GM12878 (cell line): ENCODE measurements around the gene AGAP1. TPM values are rescaled to one million over a fixed set of nuclear protein-coding genes. Genes with fewer than 3 reads are reported as not detected.

Source experiments
- ATAC-seq: fragments of 200-7000 bp; cut with Tn5 transposase; 3 replicates; pipeline ENCODE4 v1.9.1; 2020; ENCODE audit warnings: mild to moderate bottlenecking, moderate library complexity
- BruUV-seq: library from RNA; stranded (reverse); fragments of 400-500 nt; replicated peaks from 2 replicates; lab custom pipeline; 2021; lab: Mats Ljungman, UMichigan
- CTCF ChIA-PET: fragments of 300-600 bp; sonication (Branson Sonifier 250); formaldehyde crosslinking; extraction: SDS; loops from one replicate; lab custom pipeline; 2021; ENCODE audit warnings: inconsistent platforms; lab: Yijun Ruan, JAX
- POLR2A ChIA-PET: fragments of 350-600 bp; formaldehyde crosslinking; extraction: SDS; loops from one replicate; lab custom pipeline; 2021; ENCODE audit warnings: inconsistent platforms; lab: Charles Lee
- RAD21 ChIA-PET: fragments of 300-600 bp; sonication (Branson Sonifier 250); formaldehyde crosslinking; loops from one replicate; lab custom pipeline; 2023; ENCODE audit warnings: antibody characterized with exemption; ENCODE audit not compliant: unreplicated experiment; lab: Charles Lee
- SMC1A ChIA-PET: fragments of 300-600 bp; sonication (Branson Sonifier 250); formaldehyde crosslinking; loops from one replicate; lab custom pipeline; 2023; ENCODE audit not compliant: unreplicated experiment, uncharacterized antibody; lab: Charles Lee
- DNase-seq: peaks from one replicate; pipeline ENCODE4 v3.0.0-alpha.2; 2011; ENCODE audit warnings: low read depth, low spot score
- FAIRE-seq: peaks from 3 replicates; lab custom pipeline; 2011; peaks lifted over from hg19 to GRCh38; lab: Jason Lieb, UNC
- H2AFZ ChIP-seq: 2 replicates; pipeline ENCODE4 v1.6.0; 2011; ENCODE audit warnings: low read depth, low read length, control low read depth; ENCODE audit not compliant: control insufficient read depth
- H3K27ac ChIP-seq: 2 replicates; pipeline ENCODE4 v1.5.1; 2011; ENCODE audit warnings: control low read depth; ENCODE audit not compliant: control insufficient read depth, insufficient read depth
- H3K27me3 ChIP-seq, 2 experiments: replicated peaks in 1 of 2; 2 replicates each; pipeline versions ENCODE4 v1.6.0 to v1.6.1; 2011; ENCODE audit warnings: low read length in 1 of 2; ENCODE audit not compliant: control insufficient read depth in 2 of 2, insufficient read depth in 2 of 2
- H3K36me3 ChIP-seq, 2 experiments: 2 replicates each; pipeline ENCODE4 v1.5.1; 2011; ENCODE audit warnings: low read length in 1 of 2; ENCODE audit not compliant: control insufficient read depth in 2 of 2, insufficient read depth in 2 of 2
- H3K4me1 ChIP-seq: 2 replicates; pipeline ENCODE4 v1.6.1; 2011; ENCODE audit warnings: mild to moderate bottlenecking, low read length, moderate library complexity, mixed read lengths; ENCODE audit not compliant: control insufficient read depth, insufficient read depth
- H3K4me2 ChIP-seq: 2 replicates; pipeline ENCODE4 v1.6.0; 2011; ENCODE audit warnings: control low read depth; ENCODE audit not compliant: control insufficient read depth, insufficient read depth
- H3K4me3 ChIP-seq: fragments of 200-600 bp; sonication (generic); 2 replicates; pipeline ENCODE4 v1.5.1; 2016
- H3K79me2 ChIP-seq: 2 replicates; pipeline ENCODE4 v1.6.0; 2011; ENCODE audit warnings: low read length; ENCODE audit not compliant: control insufficient read depth, insufficient read depth
- H3K9ac ChIP-seq: 2 replicates; pipeline ENCODE4 v1.8.0; 2011; ENCODE audit warnings: low read length, control low read depth, mixed read lengths; ENCODE audit not compliant: control insufficient read depth, insufficient read depth
- H3K9me3 ChIP-seq: replicated peaks from 3 replicates; pipeline ENCODE4 v1.5.1; 2011; ENCODE audit warnings: mild to moderate bottlenecking, low read length; ENCODE audit not compliant: control insufficient read depth, insufficient read depth
- H4K20me1 ChIP-seq: 2 replicates; pipeline ENCODE4 v1.6.0; 2011; ENCODE audit not compliant: control insufficient read depth, insufficient read depth
- BHLHE40 ChIP-seq, 2 experiments: fragments of 450-650 bp in 1 of 2; IDR thresholded peaks; 2 replicates each; pipeline ENCODE4 v1.6.1; 2011 to 2017; ENCODE audit warnings: low read depth in 2 of 2, borderline replicate concordance in 1 of 2, improper control_type of control experiment in 1 of 2, low read length in 1 of 2, mild to moderate bottlenecking in 1 of 2
- EP300 ChIP-seq, 2 experiments: fragments of 150-350 bp in 1 of 2; IDR thresholded peaks; 2 replicates each; pipeline ENCODE4 v1.6.1; 2011 to 2012; ENCODE audit warnings: low read depth in 2 of 2, low read length in 2 of 2, borderline replicate concordance in 1 of 2, improper control_type of control experiment in 1 of 2, inconsistent platforms in 1 of 2; ENCODE audit not compliant: control insufficient read depth in 1 of 2
- KAT2A ChIP-seq: conservative IDR thresholded peaks from 2 replicates; pipeline ENCODE4 v1.6.1; 2011; ENCODE audit warnings: low read depth, low read length; ENCODE audit not compliant: control insufficient read depth
- LARP7 ChIP-seq: fragments of 450-650 bp; IDR thresholded peaks from 2 replicates; pipeline ENCODE4 v1.6.1; 2017; ENCODE audit warnings: mild to moderate bottlenecking
- RAD21 ChIP-seq: IDR thresholded peaks from 2 replicates; pipeline ENCODE4 v1.6.1; 2011; ENCODE audit warnings: mild to moderate bottlenecking, low read depth, low read length, moderate library complexity; ENCODE audit not compliant: insufficient read depth
- SREBF2 ChIP-seq: IDR thresholded peaks from 2 replicates; pipeline ENCODE4 v1.6.1; 2012; ENCODE audit warnings: mild to moderate bottlenecking, low read length
- STAT3 ChIP-seq: IDR thresholded peaks from 2 replicates; pipeline ENCODE4 v1.6.1; 2011; ENCODE audit warnings: low read depth, low read length, improper control_type of control experiment
- SUPT20H ChIP-seq: IDR thresholded peaks from 2 replicates; pipeline ENCODE4 v1.6.1; 2011; ENCODE audit warnings: low read depth, mild to moderate bottlenecking, low read length, moderate library complexity, borderline replicate concordance; ENCODE audit not compliant: control insufficient read depth
- TCF12 ChIP-seq: IDR thresholded peaks from 2 replicates; pipeline ENCODE4 v1.6.1; 2011; ENCODE audit warnings: low read depth, mild to moderate bottlenecking, low read length
- WGBS: methylation state at CpG from one replicate; pipeline ENCODE4 v1.1.6; 2016; ENCODE audit warnings: low lambda C conversion rate; ENCODE audit not compliant: insufficient replicate concordance, insufficient coverage; ENCODE audit errors: missing lambda C conversion rate; 5-methylcytosine and 5-hydroxymethylcytosine counted together
- in situ Hi-C: fragments of 300-500 bp; cut with MboI; formaldehyde crosslinking; loops from 9 replicates; pipeline ENCODE4 v1.14.3; 2018; ENCODE audit warnings: mixed read lengths
- intact Hi-C: fragments of 100-400 bp; cut with micrococcal nuclease; formaldehyde crosslinking; loops from one replicate; pipeline ENCODE4 v1.14.2; 2022; ENCODE audit not compliant: unreplicated experiment
- polyA plus RNA-seq, 11 experiments: library from polyadenylated mRNA; depleted of rRNA in 4 of 11; unstranded in 6 of 11; stranded (reverse) in 5 of 11; fragments of >200 nt; fragmentation: Nextera tagmentation in 4 of 11; fragmentation: Illumina TruSeq in 1 of 11; extraction: Ambion mirVana in 4 of 11; extraction: Trizol in 1 of 11; gene quantifications; 1 replicate in 1 of 11; 2 replicates in 10 of 11; pipeline versions ENCODE4 v1.2.1 to v1.2.3, GENCODE V29; 2011 to 2016; ENCODE audit warnings: inconsistent platforms in 2 of 11, missing spikeins in 2 of 11, low read depth in 1 of 11
- total RNA-seq, 4 experiments: library from RNA; depleted of rRNA in 3 of 4; stranded (reverse); fragments of >200 nt in 3 of 4; fragmentation: Illumina TruSeq in 1 of 4; extraction: Trizol in 1 of 4; gene quantifications; 2 replicates each; pipeline versions ENCODE4 v1.2.1 to v1.2.3, GENCODE V29; 2013 to 2021
- TF ChIP-seq, protein P1 (sequence below): fragments of 150-350 bp; IDR thresholded peaks from 2 replicates; pipeline ENCODE4 v1.6.1; 2016; ENCODE audit warnings: low read depth, low read length
- TF ChIP-seq, protein P2 (sequence below): IDR thresholded peaks from 2 replicates; pipeline ENCODE4 v1.6.1; 2012; ENCODE audit warnings: low read length, inconsistent platforms
- TF ChIP-seq, protein P3 (sequence below): fragments of 450-650 bp; IDR thresholded peaks from 2 replicates; pipeline ENCODE4 v1.6.1; 2018; ENCODE audit warnings: borderline replicate concordance, mild to moderate bottlenecking; ENCODE audit not compliant: partially characterized antibody

Gene AGAP1
- total and polyA plus RNA-seq, 10 of the 15 experiments (the other 5 are each of a cell fraction or from before 2014, with no cell fraction given), result 0.05 to 0.15 (median 0.06) TPM; not detected in 7

DNA sequence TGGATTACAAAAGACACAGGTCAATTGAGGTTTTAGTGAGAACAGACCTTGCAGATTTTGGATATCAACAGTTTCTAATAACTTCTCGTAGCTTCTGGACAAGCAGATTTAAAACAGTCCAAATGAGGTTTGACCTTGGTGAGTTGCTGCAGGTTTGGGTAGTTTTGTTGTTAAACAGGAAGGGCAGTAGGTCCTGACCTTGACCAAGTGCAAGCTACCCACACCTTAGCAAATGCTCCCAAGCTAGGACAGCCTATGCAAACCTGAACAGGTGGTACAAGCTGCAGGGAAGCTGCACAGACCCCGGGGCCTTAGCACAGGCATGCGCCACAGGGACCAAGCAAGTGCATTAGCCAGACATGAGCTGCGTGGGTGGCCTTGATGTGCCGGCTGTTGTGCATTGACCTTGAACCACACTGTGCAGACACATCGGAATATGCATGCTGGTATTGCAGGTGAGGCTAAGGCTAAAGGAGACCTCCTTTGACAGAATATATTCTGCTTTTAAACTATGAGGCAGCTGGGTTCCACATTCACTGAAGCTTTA, 40.2 kb upstream of the AGAP1 start:
- no peak for FAIRE-seq
- H2AFZ ChIP-seq, result no peak overlapping the region
- TF ChIP-seq, protein P1, sequence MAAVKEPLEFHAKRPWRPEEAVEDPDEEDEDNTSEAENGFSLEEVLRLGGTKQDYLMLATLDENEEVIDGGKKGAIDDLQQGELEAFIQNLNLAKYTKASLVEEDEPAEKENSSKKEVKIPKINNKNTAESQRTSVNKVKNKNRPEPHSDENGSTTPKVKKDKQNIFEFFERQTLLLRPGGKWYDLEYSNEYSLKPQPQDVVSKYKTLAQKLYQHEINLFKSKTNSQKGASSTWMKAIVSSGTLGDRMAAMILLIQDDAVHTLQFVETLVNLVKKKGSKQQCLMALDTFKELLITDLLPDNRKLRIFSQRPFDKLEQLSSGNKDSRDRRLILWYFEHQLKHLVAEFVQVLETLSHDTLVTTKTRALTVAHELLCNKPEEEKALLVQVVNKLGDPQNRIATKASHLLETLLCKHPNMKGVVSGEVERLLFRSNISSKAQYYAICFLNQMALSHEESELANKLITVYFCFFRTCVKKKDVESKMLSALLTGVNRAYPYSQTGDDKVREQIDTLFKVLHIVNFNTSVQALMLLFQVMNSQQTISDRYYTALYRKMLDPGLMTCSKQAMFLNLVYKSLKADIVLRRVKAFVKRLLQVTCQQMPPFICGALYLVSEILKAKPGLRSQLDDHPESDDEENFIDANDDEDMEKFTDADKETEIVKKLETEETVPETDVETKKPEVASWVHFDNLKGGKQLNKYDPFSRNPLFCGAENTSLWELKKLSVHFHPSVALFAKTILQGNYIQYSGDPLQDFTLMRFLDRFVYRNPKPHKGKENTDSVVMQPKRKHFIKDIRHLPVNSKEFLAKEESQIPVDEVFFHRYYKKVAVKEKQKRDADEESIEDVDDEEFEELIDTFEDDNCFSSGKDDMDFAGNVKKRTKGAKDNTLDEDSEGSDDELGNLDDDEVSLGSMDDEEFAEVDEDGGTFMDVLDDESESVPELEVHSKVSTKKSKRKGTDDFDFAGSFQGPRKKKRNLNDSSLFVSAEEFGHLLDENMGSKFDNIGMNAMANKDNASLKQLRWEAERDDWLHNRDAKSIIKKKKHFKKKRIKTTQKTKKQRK, result no peak
- TF ChIP-seq SREBF2 (no peak), KAT2A (no peak), TCF12 (no peak), SUPT20H (no peak), EP300 (IDR thresholded peaks at IDR 0.05; ENCODE audit: borderline replicate concordance in 1 of 2, control insufficient read depth in 1 of 2, low read depth in 2 of 2, low read length in 2 of 2) (no peak), RAD21 (no peak), STAT3 (no peak), BHLHE40 (IDR thresholded peaks at IDR 0.05; ENCODE audit: borderline replicate concordance in 1 of 2, low read depth in 2 of 2, low read length in 1 of 2) (no peak), LARP7 (no peak)
- TF ChIP-seq, protein P2, sequence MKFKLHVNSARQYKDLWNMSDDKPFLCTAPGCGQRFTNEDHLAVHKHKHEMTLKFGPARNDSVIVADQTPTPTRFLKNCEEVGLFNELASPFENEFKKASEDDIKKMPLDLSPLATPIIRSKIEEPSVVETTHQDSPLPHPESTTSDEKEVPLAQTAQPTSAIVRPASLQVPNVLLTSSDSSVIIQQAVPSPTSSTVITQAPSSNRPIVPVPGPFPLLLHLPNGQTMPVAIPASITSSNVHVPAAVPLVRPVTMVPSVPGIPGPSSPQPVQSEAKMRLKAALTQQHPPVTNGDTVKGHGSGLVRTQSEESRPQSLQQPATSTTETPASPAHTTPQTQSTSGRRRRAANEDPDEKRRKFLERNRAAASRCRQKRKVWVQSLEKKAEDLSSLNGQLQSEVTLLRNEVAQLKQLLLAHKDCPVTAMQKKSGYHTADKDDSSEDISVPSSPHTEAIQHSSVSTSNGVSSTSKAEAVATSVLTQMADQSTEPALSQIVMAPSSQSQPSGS, result no peak
- TF ChIP-seq, protein P3, sequence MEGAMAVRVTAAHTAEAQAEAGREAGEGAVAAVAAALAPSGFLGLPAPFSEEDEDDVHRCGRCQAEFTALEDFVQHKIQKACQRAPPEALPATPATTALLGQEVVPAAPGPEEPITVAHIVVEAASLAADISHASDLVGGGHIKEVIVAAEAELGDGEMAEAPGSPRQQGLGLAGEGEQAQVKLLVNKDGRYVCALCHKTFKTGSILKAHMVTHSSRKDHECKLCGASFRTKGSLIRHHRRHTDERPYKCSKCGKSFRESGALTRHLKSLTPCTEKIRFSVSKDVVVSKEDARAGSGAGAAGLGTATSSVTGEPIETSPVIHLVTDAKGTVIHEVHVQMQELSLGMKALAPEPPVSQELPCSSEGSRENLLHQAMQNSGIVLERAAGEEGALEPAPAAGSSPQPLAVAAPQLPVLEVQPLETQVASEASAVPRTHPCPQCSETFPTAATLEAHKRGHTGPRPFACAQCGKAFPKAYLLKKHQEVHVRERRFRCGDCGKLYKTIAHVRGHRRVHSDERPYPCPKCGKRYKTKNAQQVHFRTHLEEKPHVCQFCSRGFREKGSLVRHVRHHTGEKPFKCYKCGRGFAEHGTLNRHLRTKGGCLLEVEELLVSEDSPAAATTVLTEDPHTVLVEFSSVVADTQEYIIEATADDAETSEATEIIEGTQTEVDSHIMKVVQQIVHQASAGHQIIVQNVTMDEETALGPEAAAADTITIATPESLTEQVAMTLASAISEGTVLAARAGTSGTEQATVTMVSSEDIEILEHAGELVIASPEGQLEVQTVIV, result no peak

More for the DNA sequence above, 40.2 kb upstream of the AGAP1 start:
- ChIA-PET SMC1A (no interaction called here), CTCF (no interaction called here), RAD21 (no interaction called here), POLR2A (no interaction called here)
- no peak overlapping the region for H3K9ac ChIP-seq
- no peaks in the 10 kb centered on the region for H3K9me3 ChIP-seq
- 41% methylated on average over 6 of the region's 6 CpGs for WGBS
- no peak overlapping the region for H3K4me3 ChIP-seq
- H3K27me3 ChIP-seq, result no peaks in the 10 kb centered on the region
- H3K79me2 ChIP-seq, result no peaks in the 10 kb centered on the region
- H3K36me3 ChIP-seq, result no peaks in the 10 kb centered on the region
- H3K4me2 ChIP-seq, result no peak overlapping the region
- BruUV-seq, result no TSS peak
- H3K27ac ChIP-seq, result no peak overlapping the region
- DNase-seq (no peak), ATAC-seq (no peak)
- in situ Hi-C loops, result no loop called here
- intact Hi-C loops, result no loop called here
- no peaks in the 10 kb centered on the region for H4K20me1 ChIP-seq
- no peaks in the 10 kb centered on the region for H3K4me1 ChIP-seq
